HG03439 (cell line): ENCODE measurements around the gene PAIP2B.

Experiments used
- ATAC-seq: cut with Tn5 transposase; IDR thresholded peaks from one replicate; pipeline ENCODE4 v1.9.1; 2021; ENCODE audit warnings: mild to moderate bottlenecking, moderate library complexity; ENCODE audit not compliant: unreplicated experiment

The PAIP2B gene

GRCh38 chr2:71154279-71154678 lies 72.6 kb downstream of the PAIP2B start:
- ATAC-seq: no peak

- no peak for ATAC-seq
Measured at GRCh38 chr2:71153585-71154224, 73.2 kb downstream of the PAIP2B start.

GRCh38 chr2:71151620-71152019 lies 75.3 kb downstream of the PAIP2B start:
- ATAC-seq: no peak

GRCh38 chr2:71150082-71150816 lies 76.7 kb downstream of the PAIP2B start:
- ATAC-seq: no peak

GRCh38 chr2:71148506-71149063 lies 78.3 kb downstream of the PAIP2B start:
- ATAC-seq: no peak

- ATAC-seq: no peak
Measured at GRCh38 chr2:71143782-71144181, 83.1 kb downstream of the PAIP2B start.

- ATAC-seq: no peak
Measured at GRCh38 chr2:71136174-71136573, 90.7 kb downstream of the PAIP2B start.

GRCh38 chr2:71133603-71134002 lies 93.3 kb downstream of the PAIP2B start:
- no peak for ATAC-seq
